Neutrophil (primary cell): ENCODE results near the gene ETFB.

Experiments
- H3K27ac ChIP-seq: fragments of 200-600 bp; sonication (generic); 2 replicates; pipeline ENCODE4 v1.5.1; 2016; ENCODE audit warnings: mild to moderate bottlenecking, moderate library complexity
- H3K27me3 ChIP-seq: fragments of 200-600 bp; sonication (generic); 2 replicates; pipeline ENCODE4 v1.6.0; 2016; ENCODE audit warnings: mild to moderate bottlenecking
- H3K36me3 ChIP-seq: fragments of 200-600 bp; sonication (generic); 2 replicates; pipeline ENCODE4 v1.5.1; 2017
- H3K4me1 ChIP-seq, 2 experiments: fragments of 200-600 bp in 1 of 2; sonication (generic) in 1 of 2; 1 replicate in 1 of 2; 2 replicates in 1 of 2; pipeline versions ENCODE4 v1.5.1 to v1.6.1; 2013 to 2016; ENCODE audit warnings: low read depth in 1 of 2, low read length in 1 of 2, mild to moderate bottlenecking in 1 of 2, moderate library complexity in 1 of 2; ENCODE audit not compliant: control insufficient read depth in 1 of 2, insufficient read depth in 1 of 2
- H3K4me3 ChIP-seq, 2 experiments: fragments of 200-600 bp in 1 of 2; sonication (generic) in 1 of 2; 1 replicate in 1 of 2; 2 replicates in 1 of 2; pipeline ENCODE4 v1.5.1; 2013 to 2016; ENCODE audit warnings: low read depth in 1 of 2, low read length in 1 of 2, mild to moderate bottlenecking in 1 of 2, moderate library complexity in 1 of 2
- H3K9me3 ChIP-seq: fragments of 200-600 bp; sonication (generic); 2 replicates; pipeline ENCODE4 v1.5.1; 2016
- CTCF ChIP-seq: fragments of 200-600 bp; sonication (generic); IDR thresholded peaks from 2 replicates; pipeline ENCODE4 v1.5.1; 2016; ENCODE audit warnings: antibody characterized with exemption

The ETFB gene

GRCh38 chr19:51331193-51331592, 35.0 kb downstream of the ETFB start:
- no peak for TF ChIP-seq CTCF
- no peaks in the 10 kb centered on the region for H3K36me3 ChIP-seq
- peaks cover 43% of the 10 kb centered on the region for H3K27me3 ChIP-seq
- peaks cover 0 to 8% of the 10 kb centered on the region in 2 experiments for H3K4me1 ChIP-seq
- H3K27ac ChIP-seq, result no peak overlapping the region
- no peaks in the 10 kb centered on the region for H3K9me3 ChIP-seq
- no peak overlapping the region for H3K4me3 ChIP-seq

GRCh38 chr19:51330366-51330765, 35.8 kb downstream of the ETFB start:
- Histone ChIP-seq H3K4me3 (no peak overlapping the region), H3K27me3 (peaks cover 51% of the 10 kb centered on the region), H3K9me3 (no peaks in the 10 kb centered on the region), H3K36me3 (no peaks in the 10 kb centered on the region), H3K4me1 (peaks cover 0 to 8% of the 10 kb centered on the region in 2 experiments), H3K27ac (no peak overlapping the region)
- no peak for TF ChIP-seq CTCF

- no peak for TF ChIP-seq CTCF
- H3K9me3 ChIP-seq, result no peaks in the 10 kb centered on the region
- H3K4me1 ChIP-seq, result peaks cover 0 to 8% of the 10 kb centered on the region in 2 experiments
- H3K4me3 ChIP-seq, result no peak overlapping the region
- H3K36me3 ChIP-seq, result no peaks in the 10 kb centered on the region
- no peak overlapping the region for H3K27ac ChIP-seq
- H3K27me3 ChIP-seq, result peaks cover 61% of the 10 kb centered on the region
Observed at GRCh38 chr19:51329411-51329810, 36.8 kb downstream of the ETFB start.

GRCh38 chr19:51327066-51328001, 38.9 kb downstream of the ETFB start:
- peak overlapping the region in 1 of 2 experiments; percentile 30 for H3K4me3 ChIP-seq

More at GRCh38 chr19:51327066-51328001, 38.9 kb downstream of the ETFB start:
- Histone ChIP-seq H3K4me1 (peaks cover 0 to 8% of the 10 kb centered on the region in 2 experiments), H3K9me3 (no peaks in the 10 kb centered on the region), H3K27ac (no peak overlapping the region), H3K36me3 (no peaks in the 10 kb centered on the region), H3K27me3 (peaks cover 80% of the 10 kb centered on the region)
- no peak for TF ChIP-seq CTCF
